IPS-NIHi7 (cell line): Measurements from ENCODE around the gene SLC1A2.
A peak's percentile ranks its signal among the peaks of the same experiment; 100 is the strongest.

Source experiments
- DNase-seq: peaks from one replicate; pipeline ENCODE4 v3.0.0; 2012; ENCODE audit warnings: mixed read lengths; ENCODE audit errors: extremely low spot score

SLC1A2 gene

GRCh38 chr11:35419184-35419829 lies at the start of gene SLC1A2:
SLC1A2 (minus strand) TSS chr11:35419558; CDS start chr11:35418966, 592 bp downstream.
- DNase-seq: peak; percentile 64

DNA sequence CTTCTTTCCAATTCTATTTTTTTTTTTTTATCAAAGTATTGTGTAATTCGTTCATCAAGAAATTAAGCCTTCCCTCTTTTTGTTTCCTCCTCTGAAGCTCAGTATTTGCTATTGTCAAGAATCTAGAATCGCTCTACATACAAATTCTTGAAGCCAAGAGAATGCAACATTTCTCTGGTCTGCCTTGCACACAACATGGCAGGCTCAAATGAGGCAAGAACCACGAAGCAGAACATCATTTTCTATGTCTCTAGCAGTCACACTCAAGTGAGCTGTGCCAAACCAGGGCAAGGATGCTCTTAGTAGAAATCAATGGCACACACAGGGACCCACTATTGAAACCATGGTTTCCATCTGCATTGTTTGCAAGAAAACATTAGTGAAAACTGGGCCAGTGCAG lies 46.7 kb upstream of the SLC1A2 start:
- no peak for DNase-seq

GRCh38 chr11:35464308-35464707 lies 45.0 kb upstream of the SLC1A2 start:
- DNase-seq: no peak

DNA sequence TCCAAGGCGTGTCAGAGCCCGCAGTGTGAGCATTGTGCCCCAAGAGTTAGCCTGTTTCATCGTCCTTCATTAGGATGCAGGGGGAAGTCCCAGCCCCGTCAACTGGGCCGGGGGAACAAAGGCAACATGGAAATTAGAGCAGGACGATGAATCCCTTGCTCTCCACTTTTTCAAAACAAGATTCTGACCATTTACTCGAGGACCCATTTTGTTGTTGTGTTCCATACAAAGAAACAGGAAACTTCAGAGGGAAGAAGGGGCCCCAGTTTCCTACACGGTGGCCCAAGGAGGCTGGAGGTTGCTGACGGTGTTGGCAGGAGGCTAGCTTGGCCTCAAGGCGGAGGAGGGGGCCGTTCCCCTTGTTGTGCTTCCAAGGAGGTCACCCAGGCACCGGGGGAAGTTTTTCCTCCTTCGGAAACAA lies 44.0 kb upstream of the SLC1A2 start:
- DNase-seq: no peak

- no peak for DNase-seq
These were observed 42.7 kb upstream of the SLC1A2 start for GRCh38 chr11:35461917-35462538.

- no peak for DNase-seq
These were observed 40.1 kb upstream of the SLC1A2 start for GRCh38 chr11:35459489-35459888.

- DNase-seq: no peak
These were observed 39.5 kb upstream of the SLC1A2 start for GRCh38 chr11:35458846-35459245.

DNA sequence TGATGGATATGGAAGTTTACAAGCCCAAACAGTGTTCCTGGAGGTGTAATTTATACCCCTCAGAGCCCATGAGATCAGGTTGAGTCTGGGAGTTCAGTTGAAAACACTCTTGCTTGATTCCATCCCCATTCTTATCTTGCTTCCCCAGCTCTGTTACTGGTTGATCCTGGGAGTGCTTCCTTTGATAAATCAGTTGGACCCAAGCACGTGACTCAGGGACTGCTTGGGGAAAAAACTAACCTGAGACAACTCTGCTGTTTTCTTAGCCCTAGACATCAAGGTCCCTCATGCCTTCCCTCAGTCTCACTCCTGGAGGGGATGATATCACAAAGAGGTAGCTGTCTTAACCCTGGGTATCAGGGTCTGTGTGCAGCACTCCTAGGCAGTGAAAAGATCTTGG lies 35.0 kb upstream of the SLC1A2 start:
- no peak for DNase-seq

GRCh38 chr11:35436581-35437250 lies 17.4 kb upstream of the SLC1A2 start:
- no peak for DNase-seq

GRCh38 chr11:35433588-35433987 lies 14.2 kb upstream of the SLC1A2 start:
- no peak for DNase-seq

DNA sequence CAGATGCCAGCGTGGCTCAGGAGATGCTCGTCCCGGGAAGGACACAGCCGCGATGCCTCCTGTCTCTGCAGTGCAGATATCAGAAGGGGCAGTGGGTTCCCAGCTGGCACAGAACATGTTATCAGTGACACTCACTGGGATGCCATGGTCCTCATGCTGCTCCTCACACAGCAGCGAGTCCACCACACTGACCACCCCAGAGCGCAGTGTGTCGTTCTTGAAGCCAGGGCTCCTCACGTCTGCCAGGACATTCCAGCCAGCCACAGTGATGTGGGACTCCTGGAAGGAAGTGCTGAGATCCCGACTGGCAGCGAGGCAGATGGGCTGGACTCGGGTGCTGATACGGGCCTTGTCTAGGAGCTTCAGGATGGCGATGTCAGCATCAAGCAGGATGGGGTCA lies 13.1 kb upstream of the SLC1A2 start:
- DNase-seq: no peak

DNA sequence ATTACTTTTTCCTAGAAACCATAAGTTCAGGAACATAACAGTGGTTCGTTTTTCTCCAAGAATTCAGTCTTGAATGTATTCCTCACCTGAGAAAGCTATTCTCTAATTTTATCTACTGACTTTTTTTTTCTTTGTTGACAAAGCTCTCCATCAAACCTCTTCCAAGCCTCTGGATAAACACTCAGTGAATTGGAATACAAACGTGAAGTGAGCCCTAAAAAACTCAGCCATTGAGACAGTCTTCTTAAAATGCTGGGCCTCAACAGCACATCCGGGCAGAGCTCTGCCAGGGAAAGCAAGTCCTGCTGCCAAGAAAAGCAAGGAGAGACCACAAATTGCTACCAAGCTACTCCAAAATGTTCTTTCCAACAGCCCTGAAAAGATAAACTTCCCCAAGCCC lies 7.7 kb upstream of the SLC1A2 start:
- no peak for DNase-seq

- no peak for DNase-seq
These were observed 7.0 kb upstream of the SLC1A2 start for GRCh38 chr11:35426351-35426750.

GRCh38 chr11:35425603-35426212 lies 6.3 kb upstream of the SLC1A2 start:
- DNase-seq: no peak

DNA sequence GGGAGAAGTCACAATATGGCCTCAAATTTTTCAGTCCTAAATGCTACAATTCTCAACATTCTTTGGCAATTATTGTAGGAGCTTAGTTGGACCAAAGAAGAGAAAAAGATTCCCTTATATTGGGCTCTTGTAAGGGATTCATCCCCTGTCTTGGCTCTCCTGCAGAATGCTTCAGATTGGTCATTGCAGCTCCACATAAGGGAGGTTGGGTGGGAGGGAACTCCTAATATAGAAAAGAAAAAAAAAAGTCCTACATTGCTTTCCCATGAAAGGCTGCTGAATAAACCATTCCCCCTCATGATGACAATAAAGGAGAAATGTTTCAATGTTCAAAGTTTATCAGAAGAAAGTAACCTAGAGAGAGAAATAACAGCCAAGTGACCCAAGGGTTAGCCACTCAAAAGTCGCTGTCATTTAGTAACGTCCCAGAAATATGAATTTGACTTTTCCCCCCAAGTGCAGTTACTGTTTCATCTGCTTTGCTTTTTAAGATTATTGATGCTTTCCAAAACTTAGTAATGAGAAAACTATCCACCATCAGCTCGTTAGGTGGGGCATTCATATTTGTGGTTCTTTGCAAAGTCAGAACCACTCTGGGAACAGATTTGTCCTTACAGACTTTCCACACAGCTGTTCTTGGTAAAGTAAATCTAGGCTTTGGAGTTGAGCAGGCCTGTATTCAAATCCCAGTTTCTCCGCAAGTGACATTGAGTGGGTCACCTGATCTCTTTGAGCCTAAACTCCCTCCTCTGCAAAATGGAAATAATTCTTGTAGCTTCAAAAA lies 5.0 kb upstream of the SLC1A2 start:
- no peak for DNase-seq

- no peak for DNase-seq
These were observed 1.0 kb upstream of the SLC1A2 start for GRCh38 chr11:35420371-35420770.

- peak; percentile 20 for DNase-seq
These were observed 524 bp upstream of the SLC1A2 start for GRCh38 chr11:35419830-35420333.

- peak; percentile 45 for DNase-seq
These were observed 825 bp downstream of the SLC1A2 start for GRCh38 chr11:35418282-35419183.

DNA sequence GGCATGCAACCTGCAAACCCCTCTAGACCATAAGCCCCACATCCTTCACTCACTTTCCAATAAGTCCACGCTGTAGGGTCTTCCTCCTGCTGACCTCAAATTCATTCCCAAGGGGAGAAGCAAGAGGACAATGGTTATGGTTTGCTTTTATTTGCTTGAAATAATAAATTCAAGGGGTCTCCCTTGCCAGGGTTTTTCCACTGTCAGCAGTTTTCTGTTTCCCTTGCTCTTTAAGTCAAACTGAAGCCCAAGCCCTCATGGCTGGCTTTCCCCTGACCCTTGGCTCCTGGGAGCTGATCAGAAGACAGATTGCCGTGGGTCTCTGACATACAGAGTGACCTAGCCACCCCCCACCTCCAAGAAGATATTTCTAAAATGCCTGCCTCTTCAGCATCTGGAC lies 3.9 kb downstream of the SLC1A2 start:
- no peak for DNase-seq

DNA sequence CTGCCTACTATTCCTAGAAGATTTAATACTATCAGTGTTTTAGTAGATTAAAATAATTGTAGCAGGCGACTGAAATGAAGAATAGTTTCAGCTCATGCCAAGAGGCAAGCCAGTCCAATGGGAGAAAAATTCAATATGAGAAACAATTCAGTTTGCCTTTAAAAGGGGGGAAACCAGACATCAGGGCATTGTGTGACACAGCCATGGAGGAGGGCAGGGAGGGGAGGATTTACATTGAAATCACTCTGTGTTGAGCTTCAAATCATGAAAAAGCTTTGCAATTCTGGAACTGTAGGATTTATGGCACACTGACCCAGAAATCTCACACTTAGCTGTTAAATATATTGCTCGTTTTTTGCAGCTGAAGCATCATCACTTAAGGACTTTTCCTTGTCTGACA lies 4.6 kb downstream of the SLC1A2 start:
- no peak for DNase-seq

DNA sequence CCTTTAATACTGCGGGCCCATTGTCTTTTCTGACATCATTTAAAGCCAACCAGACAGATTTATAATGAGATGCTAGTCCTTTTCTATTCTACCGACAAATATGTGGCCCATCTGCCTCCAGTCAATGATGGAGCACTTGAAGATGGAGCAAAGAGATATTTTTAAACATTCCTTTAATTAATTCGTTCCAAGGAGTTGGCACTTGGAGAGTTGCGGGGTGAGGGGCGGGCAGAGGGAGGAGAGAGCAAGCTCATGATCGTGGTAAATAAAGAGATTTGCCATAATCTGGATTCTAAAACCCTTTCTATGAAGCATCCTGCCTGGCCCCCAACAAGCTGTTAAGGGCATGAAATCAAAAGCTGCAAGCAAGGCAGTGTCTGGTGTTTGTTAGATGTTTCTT lies 5.0 kb downstream of the SLC1A2 start:
- no peak for DNase-seq
